ENCODE measurements around the gene PLCXD1.
"Not testable (repeated sequence)": the region's sequence is repeated elsewhere in the genome, so short reads cannot be mapped to it uniquely, and the experiment has no call there.

The PLCXD1 gene

DNA sequence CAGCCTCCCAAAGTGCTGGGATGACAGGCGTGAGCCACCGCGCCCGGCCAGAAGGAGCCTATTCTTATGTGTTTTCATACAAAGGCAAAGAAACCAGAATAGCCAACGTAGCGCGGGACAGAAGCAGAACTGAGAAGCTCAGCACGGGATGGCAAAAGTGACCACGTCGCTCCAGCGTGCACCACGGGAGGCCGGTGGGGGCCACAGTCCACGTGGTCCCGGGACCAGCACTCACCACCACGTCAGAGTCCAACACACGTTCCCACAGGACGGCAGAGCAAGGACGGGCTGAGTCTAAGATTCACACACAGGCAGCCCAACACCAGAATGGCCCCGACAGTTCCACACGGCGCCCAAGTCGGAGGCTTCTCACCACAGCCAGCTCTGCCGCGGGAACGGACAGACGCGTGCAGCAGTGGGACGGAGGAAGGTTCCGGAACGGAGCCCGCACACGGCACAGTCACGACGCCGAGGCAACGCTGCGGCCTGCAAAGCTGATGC lies 56.2 kb downstream of the PLCXD1 start:
- DNase-seq: no peak

DNA sequence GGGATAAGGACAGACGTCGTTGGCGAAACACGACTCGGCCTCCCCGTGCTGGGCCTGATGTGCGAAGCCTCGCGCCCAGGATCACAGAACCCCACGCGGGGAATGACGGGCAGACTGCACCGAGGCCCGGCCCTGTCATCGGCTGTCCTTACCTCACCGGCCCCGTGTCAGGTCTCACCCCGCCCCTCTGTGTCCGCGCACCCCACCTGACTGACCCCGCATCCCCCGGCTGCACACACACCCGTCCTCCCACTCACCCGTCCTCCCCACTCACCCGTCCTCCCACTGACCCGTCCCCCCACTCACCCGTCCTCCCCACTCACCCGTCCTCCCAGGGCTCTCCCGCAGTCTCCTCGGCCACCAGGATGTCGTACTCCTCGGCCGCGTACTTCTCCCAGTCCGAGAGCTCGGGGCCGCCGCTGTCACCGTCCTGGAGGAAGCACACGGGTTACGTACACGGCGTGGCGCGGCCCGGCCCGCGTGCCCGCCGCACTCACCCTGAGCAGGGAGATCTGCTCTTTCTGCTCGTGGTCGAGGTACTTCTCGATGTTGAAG lies 57.2 kb downstream of the PLCXD1 start:
- DNase-seq: no peak

DNA sequence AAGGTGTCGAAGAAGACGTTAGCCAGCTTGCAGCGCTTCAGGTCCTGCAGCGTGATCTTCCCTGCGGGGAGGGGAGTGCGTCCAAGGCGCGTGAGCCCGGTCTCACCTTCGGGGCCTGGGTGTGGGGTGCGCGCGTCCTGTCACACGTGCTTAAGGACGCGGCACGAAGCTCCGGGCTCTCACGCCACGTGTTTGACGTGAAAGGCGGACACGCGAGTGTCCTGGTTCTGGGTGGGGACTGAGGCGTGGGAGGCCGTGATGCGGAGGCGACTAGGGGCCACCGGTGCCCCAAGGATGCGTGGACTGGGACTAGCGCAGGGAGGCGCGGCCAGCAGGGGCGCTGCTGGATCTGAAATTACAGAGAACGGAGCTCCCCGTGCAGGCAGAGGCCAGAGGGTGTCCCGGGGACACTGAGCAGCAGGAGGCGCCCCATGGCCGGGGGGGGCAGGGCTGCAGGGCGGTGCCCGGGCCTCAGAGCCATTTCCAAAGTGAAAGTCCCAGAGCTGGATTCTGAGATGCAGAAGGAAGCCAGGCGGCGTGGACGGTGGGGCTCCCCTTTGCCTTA lies 57.7 kb downstream of the PLCXD1 start:
- no peak for DNase-seq

DNA sequence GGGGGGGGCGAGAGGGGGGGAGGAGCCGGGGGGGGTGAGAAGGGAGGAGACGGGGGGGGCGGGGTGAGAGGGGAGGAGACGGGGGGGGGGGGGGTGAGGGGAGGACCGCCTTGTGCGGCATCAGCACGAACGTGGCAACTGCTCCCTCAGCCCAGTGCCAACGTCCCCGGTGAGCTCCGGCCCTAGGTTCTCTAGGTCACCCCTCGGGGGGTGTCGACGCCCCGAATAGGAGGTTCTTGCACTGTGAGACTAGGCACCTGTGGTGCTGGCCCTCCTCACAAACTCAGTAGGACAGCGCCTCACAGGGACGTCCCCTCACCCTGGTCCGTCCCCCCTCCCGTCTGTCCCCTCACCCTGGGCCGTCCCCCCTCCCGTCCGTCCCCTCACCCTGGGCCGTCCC lies 58.9 kb downstream of the PLCXD1 start:
- no peak for DNase-seq

DNA sequence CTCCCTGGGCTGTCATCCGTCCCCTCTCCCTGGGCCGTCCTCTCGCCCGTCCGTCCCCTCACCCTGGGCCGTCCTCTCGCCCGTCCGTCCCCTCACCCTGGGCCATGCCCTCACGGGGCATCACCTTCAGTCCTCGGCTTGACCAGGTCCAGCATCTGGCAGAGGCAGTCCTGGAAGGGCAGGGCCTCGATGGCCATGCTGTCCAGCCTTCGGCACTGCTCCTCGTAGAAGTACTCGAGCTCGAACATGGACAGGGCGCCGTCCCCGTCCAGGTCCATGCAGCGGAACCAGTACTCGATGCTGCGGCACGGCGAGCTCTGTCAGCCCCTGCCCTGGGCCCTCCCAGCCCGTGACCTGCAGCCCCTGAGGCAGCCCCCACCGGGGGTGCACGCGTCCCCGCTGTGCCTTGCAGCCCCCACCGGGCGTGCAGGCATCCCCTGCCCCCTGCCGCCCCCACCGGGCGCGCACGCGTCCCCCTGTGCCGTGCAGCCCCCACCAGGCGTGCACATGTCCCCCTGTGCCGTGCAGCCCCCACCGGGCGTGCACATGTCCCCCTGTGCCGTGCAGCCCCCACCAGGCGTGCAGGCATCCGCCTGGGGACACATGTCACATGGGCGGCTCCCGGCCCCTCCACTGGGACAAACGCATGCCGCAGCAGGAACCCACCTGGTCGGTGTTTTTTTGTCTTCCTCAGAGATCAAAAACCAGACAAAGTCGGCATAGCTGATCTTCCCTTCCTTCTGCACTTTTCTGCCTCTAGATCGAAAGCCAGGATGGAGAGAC lies 59.7 kb downstream of the PLCXD1 start:
- DNase-seq: no peak

DNA sequence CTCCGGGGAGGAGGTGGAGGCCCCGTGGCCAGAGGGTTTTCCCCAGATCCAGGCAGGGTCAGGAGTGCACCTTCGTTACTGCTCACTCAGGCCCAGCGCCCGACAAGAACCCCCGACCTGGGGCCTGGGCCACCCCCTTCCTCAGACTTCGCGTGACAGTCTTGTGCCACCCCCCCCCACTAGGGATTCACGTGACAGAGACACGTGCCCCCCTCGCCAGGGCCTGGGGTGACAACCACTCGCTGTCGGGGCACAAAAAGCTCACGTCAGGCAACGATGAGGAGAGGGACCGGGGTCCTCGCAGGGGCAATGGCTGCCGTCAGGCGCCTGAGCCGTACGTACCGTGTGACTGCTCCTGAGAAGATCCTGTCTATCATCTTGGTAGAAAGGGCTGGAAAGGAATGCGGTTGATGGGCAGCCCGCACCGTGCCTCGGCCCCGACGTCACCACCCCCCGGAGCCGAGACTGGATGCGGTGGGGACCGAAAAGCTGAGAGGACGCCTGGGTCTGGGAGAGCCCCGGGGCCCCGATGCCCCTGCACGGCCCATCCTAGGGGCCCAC lies 60.4 kb downstream of the PLCXD1 start:
- DNase-seq: no peak

DNA sequence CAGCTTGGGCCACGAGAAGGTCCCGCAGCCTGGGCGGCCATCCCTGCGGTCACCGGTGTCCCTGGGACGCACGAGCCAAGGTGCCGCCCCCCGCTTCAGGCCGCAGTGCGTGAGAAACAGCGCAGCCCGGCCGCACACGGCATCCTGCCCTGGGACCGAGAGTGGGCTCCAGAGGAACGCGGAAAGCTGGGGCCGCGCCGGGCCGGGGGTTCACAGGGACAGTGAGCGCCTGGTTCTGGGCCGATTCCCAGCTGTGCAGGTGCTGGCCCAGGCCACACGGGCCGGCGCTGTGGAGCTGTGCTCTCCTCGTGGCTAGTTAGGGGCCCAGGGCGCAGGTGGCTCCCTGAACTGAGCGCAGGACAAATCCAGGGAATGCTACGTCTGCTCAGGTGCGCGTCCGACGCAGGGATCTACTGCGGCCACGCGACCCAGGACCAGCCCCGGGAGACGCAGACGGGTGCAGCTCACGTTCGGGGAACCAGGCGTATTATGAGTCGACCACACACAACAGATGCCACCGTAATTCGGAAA lies 63.3 kb downstream of the PLCXD1 start:
- DNase-seq: no peak

DNA sequence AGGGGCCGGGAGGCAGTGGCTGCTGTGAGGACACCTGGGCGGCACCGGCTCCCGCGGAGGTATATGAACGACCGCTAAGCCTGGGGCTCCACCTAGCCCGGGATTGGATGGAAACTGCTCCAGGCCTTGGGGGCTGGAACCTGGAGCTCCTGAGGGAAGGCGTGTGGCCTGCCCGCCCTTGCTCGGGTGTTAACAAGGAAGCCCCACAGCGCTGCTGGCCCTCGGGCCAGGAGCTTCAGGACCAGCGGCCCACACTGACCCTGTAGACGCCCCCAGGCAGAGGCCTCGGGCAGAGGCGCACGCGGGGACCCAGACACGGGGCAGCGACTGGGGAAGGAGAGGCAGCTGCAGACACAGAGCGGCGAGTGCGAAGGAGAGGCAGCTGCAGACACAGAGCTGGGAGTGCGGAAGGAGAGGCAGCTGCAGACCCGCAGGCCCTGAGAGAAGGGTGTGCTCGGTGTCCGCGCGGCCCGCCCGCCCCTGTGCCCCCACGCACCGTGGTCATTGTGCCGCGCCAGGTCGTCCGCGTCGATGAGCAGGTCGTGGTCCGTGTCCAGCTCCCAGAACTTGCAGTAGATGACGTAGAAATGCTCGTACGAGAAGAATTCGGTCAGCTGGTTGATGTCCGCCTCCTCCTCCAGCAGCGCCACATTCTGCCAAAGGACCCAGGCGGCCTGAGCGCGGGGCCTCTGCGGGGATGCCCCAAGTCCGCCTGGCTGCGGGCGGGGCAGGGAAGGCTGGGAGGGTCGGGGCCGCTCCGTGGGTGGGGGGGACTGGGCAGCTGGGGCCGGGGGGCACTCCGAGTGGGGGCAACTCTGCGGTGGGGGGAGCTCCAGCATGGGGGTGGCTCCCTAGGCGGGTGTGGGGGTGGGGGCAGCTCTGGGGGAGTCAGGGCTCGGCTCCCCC lies 64.1 kb downstream of the PLCXD1 start:
- no peak for DNase-seq

DNA sequence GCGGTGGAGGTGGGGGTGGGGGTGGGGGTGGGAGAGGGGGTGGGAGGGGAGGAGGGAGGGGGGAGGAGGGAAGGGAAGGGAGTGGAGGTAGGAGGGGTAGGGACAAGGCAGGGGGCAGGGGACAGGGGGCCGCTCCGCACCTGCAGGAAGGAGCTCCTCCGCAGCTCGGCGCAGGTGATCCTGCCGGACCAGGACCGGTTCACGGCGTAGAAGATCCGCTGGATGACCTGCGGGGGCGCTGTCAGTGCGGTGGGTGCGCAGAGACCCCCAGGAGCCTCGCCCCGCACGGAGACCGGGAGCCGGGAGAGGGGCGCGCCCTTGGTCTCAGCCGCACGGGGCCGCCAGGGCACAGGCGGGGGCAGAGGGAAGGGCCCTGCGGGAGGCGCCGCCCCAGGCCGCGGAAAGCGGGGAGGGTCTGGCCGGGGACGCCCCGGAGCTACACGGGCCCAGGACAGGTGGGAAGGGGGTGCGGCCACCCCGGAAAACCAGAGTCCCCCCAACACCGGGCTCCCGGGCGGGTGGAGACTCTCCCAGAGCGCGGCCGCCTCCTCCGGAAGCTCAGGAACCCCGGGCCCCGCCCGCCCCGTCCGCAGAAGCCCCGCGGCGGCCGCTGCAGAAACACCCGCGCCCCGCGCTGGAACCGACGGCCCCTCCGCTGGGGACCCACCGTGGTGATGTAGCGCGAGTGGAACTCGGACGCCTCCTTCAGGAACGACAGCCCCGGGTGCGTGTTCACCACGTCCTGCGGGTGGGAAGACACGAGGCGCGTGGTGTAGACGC lies 65.0 kb downstream of the PLCXD1 start:
- no peak for DNase-seq

DNA sequence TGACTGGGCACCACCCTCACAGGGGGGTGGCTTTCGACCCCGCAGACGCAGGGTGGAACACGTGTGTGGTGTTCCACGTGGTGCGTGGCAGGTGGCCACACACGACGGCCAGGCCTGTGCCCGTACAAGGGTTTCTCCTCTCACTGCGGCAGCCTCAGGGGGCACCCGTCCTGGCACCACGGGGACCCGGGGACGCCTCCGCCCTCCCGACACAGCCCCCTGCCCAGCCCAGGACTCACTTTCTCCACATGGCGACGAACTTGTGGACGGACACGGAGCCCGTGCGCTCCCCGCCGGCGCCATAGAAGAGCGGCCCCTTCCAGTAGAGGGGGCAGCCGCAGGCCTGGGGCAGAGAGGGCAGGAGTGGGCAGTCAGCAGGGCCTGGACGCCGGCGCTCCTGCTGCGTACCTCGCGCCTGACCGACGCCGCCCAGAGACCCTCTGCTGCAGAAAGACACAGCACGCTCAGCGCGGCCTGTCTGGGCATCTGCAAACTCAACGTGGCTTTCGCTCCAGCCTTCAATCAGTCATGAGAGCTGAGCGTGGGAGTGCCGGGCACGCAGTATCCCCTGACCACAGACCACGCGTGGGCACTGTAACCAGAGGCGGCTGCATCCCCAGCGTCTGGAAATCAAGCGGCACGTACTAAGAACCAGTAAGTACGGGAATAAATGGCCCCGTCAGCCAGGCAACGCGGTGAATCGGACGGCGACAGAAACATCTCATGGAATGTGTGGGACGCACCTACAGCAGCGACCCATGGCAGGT lies 66.4 kb downstream of the PLCXD1 start:
- no peak for DNase-seq

DNA sequence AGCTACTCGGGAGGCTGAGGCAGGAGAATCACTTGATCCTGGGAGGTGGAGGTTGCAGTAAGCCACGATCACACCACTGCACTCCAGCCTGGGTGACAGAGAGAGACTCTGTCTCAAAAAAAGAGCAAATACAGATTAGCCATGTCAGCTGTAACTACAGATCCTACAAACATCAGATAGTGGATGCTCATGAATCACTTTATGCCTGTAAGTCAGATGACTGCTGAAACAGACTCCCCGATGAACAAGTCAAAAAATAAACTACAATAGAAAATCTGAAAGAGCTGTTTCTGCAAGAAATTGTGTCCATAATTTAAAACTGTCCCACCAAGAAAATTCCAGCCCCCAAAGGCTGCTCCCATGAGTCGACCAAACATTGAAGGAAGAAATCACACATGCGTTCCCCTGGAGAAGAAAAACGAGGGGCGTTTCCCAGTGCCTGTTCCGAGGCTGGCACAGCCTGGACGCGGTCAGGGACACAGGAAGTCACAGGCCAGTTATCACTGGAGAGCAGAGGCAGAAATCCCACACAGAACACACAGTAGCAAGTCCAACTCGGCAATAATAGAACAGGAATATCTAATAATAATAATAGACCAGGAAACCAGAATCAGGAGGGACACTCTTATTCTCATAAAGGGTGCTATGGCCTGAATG lies 67.4 kb downstream of the PLCXD1 start:
- DNase-seq: no peak

DNA sequence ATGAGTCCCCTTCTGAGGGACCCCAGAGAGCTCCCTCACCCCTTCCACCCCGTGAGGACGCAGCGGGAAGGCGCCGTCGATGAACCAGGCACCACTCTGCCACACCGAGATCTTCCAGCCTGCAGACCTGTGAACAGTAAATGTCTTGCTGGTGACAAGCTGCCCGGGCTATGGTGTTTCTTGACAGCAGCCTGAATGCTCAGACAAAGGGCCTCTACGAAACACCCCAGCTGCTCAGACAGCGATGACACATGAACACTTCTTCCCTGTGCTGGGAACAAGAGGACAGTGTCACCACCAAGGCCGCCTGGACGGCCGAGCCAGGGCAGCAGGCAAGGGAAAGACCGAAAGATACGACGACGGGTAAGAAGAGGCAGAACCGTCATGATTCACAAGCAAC lies 68.0 kb downstream of the PLCXD1 start:
- no peak for DNase-seq

DNA sequence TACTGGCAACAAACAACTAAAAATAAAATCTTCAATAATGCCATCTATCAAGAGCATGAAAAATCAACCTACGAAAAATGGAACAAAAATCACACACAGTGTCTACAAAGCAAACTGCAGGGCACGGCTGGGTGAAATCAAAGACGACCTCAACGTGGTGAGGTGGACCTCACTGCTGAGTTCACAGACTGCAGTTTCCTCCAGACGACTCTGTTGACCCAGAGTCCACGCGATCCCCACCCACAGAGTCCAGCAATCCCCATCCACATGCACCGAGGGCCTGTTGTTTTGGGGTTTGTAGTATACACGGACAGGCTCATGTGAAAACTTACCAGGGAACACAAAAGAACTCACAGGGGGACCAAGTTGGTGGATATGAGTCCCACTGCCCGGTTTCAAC lies 68.5 kb downstream of the PLCXD1 start:
- no peak for DNase-seq

DNA sequence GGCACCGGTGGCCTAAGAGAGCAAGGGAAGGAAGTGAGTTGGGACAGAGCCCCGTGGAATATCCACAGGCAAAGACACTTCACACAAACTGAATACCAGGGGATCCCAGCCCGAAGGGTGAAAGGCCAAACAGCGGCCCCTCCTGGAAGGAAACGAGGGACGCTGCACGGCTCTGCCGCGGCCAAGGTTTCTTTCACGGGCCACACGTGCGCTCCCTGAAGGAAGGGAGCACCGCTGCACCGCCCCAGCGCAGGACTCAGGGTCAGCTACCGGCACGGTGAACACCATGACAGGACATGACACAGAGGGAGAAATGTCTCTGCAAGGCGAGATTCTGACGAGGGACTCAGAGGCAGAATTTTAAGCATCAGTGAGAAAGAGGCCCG lies 69.0 kb downstream of the PLCXD1 start:
- no peak for DNase-seq

DNA sequence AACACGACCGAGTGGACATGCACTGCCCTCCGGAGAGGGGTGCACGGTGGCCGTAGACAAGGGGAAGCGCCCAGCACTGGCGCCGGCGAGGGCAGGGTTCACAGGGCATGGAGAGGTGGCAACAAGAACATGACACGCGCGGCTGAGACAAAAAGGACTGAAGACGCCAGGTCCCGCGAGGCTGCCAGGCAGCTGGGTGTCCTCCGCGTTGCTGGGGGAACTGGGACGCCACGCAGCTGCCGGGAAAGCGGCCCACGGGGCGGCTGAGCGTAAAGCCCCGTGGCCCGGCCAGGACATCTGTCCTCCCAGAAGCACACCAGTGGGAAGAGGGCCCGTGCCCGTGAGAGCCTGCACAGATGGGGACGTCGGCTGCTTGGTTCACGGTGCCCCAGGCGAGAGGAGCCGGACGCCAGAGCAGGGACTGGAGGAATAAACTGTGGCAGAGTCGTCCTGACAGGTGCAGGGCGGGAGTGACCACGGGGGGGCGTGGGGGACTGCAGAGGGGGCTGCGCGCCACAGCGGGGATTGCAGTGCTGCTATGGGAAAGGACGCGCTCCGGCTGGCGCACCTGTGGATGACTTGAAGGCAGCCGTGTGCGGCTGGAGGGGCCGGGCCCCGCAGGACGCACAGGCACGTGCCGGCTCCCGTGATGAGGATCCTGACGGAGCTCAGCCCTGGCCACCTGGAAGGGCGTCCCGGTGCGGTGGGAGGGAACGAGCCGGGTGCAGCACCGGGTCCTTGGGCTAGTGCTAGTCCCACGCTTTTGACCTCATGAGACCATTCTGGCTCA lies 69.5 kb downstream of the PLCXD1 start:
- DNase-seq: no peak

DNA sequence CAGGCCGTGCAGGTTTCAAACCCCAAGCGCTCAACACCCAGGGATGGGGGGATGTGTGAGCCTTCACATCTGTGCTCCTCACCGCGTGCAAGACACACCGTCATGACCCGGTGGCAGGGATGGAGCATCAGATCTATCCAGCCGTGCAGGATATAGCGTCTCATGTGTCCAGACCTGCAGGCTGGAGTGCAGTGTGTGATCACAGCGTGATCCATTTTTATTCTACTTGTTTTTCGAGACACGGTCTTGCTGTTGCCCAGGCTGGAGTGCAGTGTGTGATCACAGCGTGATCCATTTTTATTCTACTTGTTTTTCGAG lies 70.1 kb downstream of the PLCXD1 start:
- not testable (repeated sequence) for DNase-seq

DNA sequence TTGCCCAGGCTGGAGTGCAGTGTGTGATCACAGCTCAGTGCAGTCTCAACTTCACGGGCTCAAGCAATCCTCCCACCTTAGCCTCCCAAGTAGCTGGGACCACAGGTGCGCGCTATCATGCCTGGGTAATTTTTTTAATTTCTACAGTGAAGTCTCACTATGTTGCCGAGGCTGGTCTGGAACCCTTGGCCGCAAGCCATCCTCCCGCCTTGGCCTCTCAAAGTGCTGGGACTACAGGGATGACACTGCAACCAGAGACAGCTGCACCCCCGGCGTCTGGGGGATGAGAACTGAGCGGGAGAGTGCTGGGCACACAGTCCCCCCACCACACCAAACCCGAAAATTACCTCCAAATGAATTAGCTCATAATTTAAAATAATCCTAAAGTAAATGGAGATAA lies 70.6 kb downstream of the PLCXD1 start:
- no peak for DNase-seq

DNA sequence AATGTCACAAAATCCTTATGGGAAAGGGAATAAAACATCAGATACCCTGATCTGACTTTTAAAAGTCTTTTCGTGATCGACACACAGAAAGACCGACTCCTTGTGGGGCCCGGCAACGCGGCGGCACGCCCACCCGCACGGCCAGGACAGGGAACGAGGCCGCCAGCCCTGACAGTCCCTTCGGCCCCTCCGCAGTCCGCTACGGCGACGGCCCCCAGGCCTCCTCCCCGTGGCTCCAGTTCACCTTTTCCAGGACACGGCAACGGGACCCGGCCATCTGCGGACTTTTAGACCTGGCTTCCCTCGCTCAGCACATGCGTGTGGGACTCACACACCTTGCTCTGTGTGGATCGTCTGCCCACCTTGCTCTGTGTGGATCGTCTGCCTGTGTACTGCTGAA lies 71.0 kb downstream of the PLCXD1 start:
- no peak for DNase-seq

DNA sequence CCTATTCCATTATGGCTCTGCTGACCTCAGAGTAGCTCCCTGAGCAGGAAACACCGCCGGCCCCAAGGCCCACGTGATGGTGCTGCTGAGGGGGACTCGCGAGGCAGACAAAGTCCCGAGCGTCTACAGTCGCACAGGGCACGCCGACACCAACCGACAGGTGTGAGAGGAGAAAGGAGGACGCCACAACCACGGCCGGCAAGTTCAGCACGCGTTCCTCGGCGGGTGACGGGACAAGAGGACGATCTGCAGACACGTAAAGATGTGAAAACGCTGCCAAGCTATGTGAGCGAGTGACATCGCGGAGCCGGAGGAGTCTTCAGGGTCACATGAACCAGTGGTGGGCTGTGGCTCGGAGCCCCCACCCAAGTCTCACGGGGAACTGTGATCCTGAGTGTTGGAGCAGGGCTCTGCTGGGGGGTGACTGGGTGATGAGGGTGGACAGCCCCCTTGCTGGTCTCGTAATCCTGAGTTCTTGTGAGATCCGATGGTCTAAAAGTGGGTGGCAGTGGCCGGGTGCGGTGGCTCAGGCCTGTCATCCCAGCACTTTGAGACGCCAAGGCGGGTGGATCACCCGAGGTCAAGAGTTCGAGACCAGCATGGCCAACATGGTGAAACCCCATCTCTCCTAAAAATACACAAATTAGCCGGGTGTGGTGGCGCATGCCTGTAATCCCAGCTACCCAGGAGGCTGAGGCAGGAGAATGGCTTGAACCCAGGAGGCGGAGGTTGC lies 71.6 kb downstream of the PLCXD1 start:
- no peak for DNase-seq
